ENCODE measurements around the gene PGM1.

Gene PGM1

GRCh38 chr1:63686696-63687095 is 93.5 kb downstream of the PGM1 start:
- H3K9me3 ChIP-seq (ENCODE audit: control insufficient read depth in 2 of 2, low read length in 2 of 2) = no peaks in the 10 kb centered on the region
- H3K27ac ChIP-seq (ENCODE audit: low read depth in 2 of 2, low read length in 2 of 2) = no peak overlapping the region
- H3K4me3 ChIP-seq (ENCODE audit: low read length in 2 of 2) = no peak overlapping the region
- no peaks in the 10 kb centered on the region for H3K4me1 ChIP-seq (ENCODE audit: control insufficient read depth in 2 of 2, insufficient read depth in 2 of 2, low read length in 2 of 2)
- no peaks in the 10 kb centered on the region for H3K36me3 ChIP-seq (ENCODE audit: control insufficient read depth in 2 of 2, insufficient read depth in 2 of 2, low read length in 2 of 2)
- no peaks in the 10 kb centered on the region for H3K27me3 ChIP-seq (ENCODE audit: control insufficient read depth in 2 of 2, insufficient read depth in 2 of 2, low read length in 2 of 2)
- H3K9ac ChIP-seq (ENCODE audit: low read depth in 1 of 2, low read length in 2 of 2) = no peak overlapping the region

DNA sequence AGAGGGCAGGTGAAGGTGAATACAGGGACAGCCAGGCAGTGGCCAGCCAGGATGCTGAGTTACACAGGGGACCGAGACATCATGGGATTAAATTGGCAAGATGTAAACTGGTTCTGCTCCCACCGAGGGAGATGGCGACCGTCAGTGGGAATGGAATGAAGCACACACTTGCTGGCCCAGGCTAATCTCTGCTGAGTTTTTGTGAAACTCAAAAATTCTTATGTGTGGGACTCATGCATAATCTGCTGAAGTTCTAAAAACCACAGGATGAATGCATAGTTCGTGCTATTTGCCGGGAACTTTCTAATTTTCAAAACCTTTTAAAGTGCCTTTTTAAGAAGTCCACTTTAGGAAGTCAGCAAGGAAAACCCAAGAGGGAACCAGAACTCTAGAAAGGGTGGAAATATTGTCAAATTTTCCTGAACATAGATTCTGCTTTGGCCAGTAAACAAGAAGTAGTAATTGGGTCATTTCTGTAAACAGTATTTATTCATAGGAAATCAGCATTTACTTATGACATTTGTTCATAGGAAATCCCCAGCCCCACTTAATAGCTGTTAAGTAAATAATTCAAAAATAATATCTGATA is 95.2 kb downstream of the PGM1 start:
- H3K4me3 ChIP-seq (ENCODE audit: low read length in 2 of 2) = no peak overlapping the region
- H3K27ac ChIP-seq (ENCODE audit: low read depth in 2 of 2, low read length in 2 of 2) = no peak overlapping the region
- H3K36me3 ChIP-seq (ENCODE audit: control insufficient read depth in 2 of 2, insufficient read depth in 2 of 2, low read length in 2 of 2) = no peaks in the 10 kb centered on the region
- H3K9ac ChIP-seq (ENCODE audit: low read depth in 1 of 2, low read length in 2 of 2) = no peak overlapping the region
- no peaks in the 10 kb centered on the region for H3K27me3 ChIP-seq (ENCODE audit: control insufficient read depth in 2 of 2, insufficient read depth in 2 of 2, low read length in 2 of 2)
- H3K9me3 ChIP-seq (ENCODE audit: control insufficient read depth in 2 of 2, low read length in 2 of 2) = no peaks in the 10 kb centered on the region
- no peaks in the 10 kb centered on the region for H3K4me1 ChIP-seq (ENCODE audit: control insufficient read depth in 2 of 2, insufficient read depth in 2 of 2, low read length in 2 of 2)

DNA sequence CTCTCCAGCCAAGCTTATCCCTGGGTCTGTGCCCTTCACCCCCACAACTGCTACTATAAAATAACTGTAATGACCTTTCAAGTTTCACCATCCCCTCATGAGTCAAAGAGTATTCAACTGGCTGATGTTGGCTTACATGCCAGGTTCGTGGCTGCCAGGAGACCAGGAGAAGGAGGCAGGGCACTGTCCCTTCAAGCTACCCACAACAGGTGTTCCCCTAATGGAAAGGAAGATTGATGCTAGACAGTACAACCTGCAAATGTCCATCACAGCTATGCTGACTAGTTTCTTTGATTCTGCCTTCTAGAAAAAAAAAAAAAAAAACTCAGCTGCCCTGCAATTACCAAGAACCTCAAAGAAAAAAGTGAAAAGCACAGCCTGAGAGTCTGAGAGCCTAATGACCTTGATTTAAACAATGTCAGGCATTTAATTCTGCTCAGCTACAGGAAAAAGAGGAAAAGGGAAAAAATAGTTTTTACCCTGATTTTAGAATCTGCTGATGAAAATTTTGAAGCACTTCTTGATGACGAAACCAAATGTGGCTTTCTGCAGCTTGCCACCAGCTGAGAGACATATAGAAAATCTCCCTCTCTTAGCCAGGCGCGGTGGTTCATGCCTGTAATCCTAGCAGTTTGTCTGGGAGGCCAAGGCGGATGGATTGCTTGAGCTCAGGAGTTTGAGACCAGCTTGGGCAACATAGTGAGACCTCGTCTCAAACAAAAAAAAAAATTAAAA is 97.9 kb downstream of the PGM1 start:
- H3K9me3 ChIP-seq (ENCODE audit: control insufficient read depth in 2 of 2, low read length in 2 of 2) = no peaks in the 10 kb centered on the region
- no peaks in the 10 kb centered on the region for H3K4me1 ChIP-seq (ENCODE audit: control insufficient read depth in 2 of 2, insufficient read depth in 2 of 2, low read length in 2 of 2)
- no peaks in the 10 kb centered on the region for H3K27me3 ChIP-seq (ENCODE audit: control insufficient read depth in 2 of 2, insufficient read depth in 2 of 2, low read length in 2 of 2)
- H3K27ac ChIP-seq (ENCODE audit: low read depth in 2 of 2, low read length in 2 of 2) = no peak overlapping the region
- H3K9ac ChIP-seq (ENCODE audit: low read depth in 1 of 2, low read length in 2 of 2) = no peak overlapping the region
- no peak overlapping the region for H3K4me3 ChIP-seq (ENCODE audit: low read length in 2 of 2)
- H3K36me3 ChIP-seq (ENCODE audit: control insufficient read depth in 2 of 2, insufficient read depth in 2 of 2, low read length in 2 of 2) = no peaks in the 10 kb centered on the region

- Histone ChIP-seq H3K4me3 (ENCODE audit: low read length in 2 of 2) (no peak overlapping the region), H3K4me1 (ENCODE audit: control insufficient read depth in 2 of 2, insufficient read depth in 2 of 2, low read length in 2 of 2) (no peaks in the 10 kb centered on the region), H3K27ac (ENCODE audit: low read depth in 2 of 2, low read length in 2 of 2) (peak overlapping the region in 1 of 2 donors; percentile 45), H3K36me3 (ENCODE audit: control insufficient read depth in 2 of 2, insufficient read depth in 2 of 2, low read length in 2 of 2) (no peaks in the 10 kb centered on the region), H3K9ac (ENCODE audit: low read depth in 1 of 2, low read length in 2 of 2) (no peak overlapping the region), H3K27me3 (ENCODE audit: control insufficient read depth in 2 of 2, insufficient read depth in 2 of 2, low read length in 2 of 2) (no peaks in the 10 kb centered on the region), H3K9me3 (ENCODE audit: control insufficient read depth in 2 of 2, low read length in 2 of 2) (no peaks in the 10 kb centered on the region)
Measured at GRCh38 chr1:63691701-63692425, 98.7 kb downstream of the PGM1 start.

GRCh38 chr1:63693944-63694571 is 100.8 kb downstream of the PGM1 start:
- Histone ChIP-seq H3K9ac (ENCODE audit: low read depth in 1 of 2, low read length in 2 of 2) (no peak overlapping the region), H3K9me3 (ENCODE audit: control insufficient read depth in 2 of 2, low read length in 2 of 2) (no peaks in the 10 kb centered on the region), H3K4me3 (ENCODE audit: low read length in 2 of 2) (no peak overlapping the region), H3K27ac (ENCODE audit: low read depth in 2 of 2, low read length in 2 of 2) (no peak overlapping the region), H3K4me1 (ENCODE audit: control insufficient read depth in 2 of 2, insufficient read depth in 2 of 2, low read length in 2 of 2) (no peaks in the 10 kb centered on the region), H3K27me3 (ENCODE audit: control insufficient read depth in 2 of 2, insufficient read depth in 2 of 2, low read length in 2 of 2) (no peaks in the 10 kb centered on the region), H3K36me3 (ENCODE audit: control insufficient read depth in 2 of 2, insufficient read depth in 2 of 2, low read length in 2 of 2) (no peaks in the 10 kb centered on the region)

DNA sequence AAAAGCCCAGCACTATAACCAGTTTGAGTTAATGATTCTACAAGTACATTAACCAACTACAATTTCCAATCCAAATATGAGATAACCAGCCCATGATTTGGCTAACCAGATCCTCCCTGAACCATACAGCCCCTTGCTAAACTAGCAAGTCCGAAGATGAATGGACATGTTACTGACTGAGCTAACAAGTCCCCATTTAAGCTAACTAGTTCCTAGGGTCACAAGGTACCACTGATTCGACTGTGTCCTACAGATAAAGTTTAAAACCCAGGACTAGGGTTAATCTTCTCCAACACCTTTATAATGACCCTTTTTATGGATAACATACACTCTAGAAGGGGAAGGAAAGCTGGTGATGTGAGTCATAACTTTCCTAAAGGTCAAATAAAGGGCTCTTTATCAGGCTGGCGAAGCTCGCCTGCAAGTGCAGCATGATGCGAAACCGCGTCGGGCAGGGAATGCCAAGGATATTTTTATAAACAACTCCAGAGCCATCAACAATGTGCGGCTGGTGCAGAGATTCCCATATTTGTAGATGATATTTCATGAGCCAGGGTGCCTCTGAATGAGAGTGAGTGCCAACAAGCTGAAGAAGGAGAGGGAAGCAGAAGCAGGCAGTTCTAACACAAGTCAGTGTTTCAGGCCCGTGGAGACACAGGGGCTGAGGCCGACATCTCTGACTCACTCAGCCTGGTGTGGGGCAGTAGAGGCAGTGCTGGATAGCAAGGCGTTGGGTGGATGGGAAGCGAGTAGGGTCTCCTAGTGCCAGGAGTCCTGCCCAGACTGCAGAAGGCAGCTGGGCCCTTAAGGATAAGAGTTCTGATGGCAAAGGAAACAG is 105.0 kb downstream of the PGM1 start:
- Histone ChIP-seq H3K27ac (ENCODE audit: low read depth in 2 of 2, low read length in 2 of 2) (peak overlapping the region; percentile 5 to 20), H3K27me3 (ENCODE audit: control insufficient read depth in 2 of 2, insufficient read depth in 2 of 2, low read length in 2 of 2) (no peaks in the 10 kb centered on the region), H3K36me3 (ENCODE audit: control insufficient read depth in 2 of 2, insufficient read depth in 2 of 2, low read length in 2 of 2) (no peaks in the 10 kb centered on the region), H3K4me3 (ENCODE audit: low read length in 2 of 2) (no peak overlapping the region), H3K9me3 (ENCODE audit: control insufficient read depth in 2 of 2, low read length in 2 of 2) (no peaks in the 10 kb centered on the region), H3K4me1 (ENCODE audit: control insufficient read depth in 2 of 2, insufficient read depth in 2 of 2, low read length in 2 of 2) (peaks cover 8 to 9% of the 10 kb centered on the region in 2 donors), H3K9ac (ENCODE audit: low read depth in 1 of 2, low read length in 2 of 2) (no peak overlapping the region)

DNA sequence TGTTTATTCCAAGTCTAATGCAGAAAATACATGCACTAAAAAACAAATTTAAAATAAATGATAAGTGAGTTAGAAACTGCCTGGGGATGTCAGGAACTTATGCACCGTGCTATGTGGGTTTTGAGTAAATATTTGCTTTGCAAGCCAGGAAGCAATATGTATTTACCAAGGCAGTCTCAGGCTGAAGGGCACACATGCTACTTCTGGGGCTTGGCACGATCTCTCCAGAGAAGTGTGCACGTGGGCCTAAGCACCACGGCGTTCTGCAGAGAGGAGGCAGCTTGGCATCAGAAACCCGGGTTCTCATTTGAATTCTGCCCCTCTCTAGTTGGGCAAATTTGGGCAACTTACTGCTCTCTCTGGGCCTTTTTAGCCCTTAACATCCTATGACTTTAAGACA is 108.0 kb downstream of the PGM1 start:
- H3K4me1 ChIP-seq (ENCODE audit: control insufficient read depth in 2 of 2, insufficient read depth in 2 of 2, low read length in 2 of 2) = peaks cover 12 to 16% of the 10 kb centered on the region in 2 donors
- H3K9ac ChIP-seq (ENCODE audit: low read depth in 1 of 2, low read length in 2 of 2) = no peak overlapping the region
- no peak overlapping the region for H3K4me3 ChIP-seq (ENCODE audit: low read length in 2 of 2)
- no peak overlapping the region for H3K27ac ChIP-seq (ENCODE audit: low read depth in 2 of 2, low read length in 2 of 2)
- no peaks in the 10 kb centered on the region for H3K27me3 ChIP-seq (ENCODE audit: control insufficient read depth in 2 of 2, insufficient read depth in 2 of 2, low read length in 2 of 2)
- H3K9me3 ChIP-seq (ENCODE audit: control insufficient read depth in 2 of 2, low read length in 2 of 2) = no peaks in the 10 kb centered on the region
- no peaks in the 10 kb centered on the region for H3K36me3 ChIP-seq (ENCODE audit: control insufficient read depth in 2 of 2, insufficient read depth in 2 of 2, low read length in 2 of 2)

- H3K9ac ChIP-seq (ENCODE audit: low read depth in 1 of 2, low read length in 2 of 2) = no peak overlapping the region
- no peak overlapping the region for H3K27ac ChIP-seq (ENCODE audit: low read depth in 2 of 2, low read length in 2 of 2)
- peaks cover 12 to 16% of the 10 kb centered on the region in 2 donors for H3K4me1 ChIP-seq (ENCODE audit: control insufficient read depth in 2 of 2, insufficient read depth in 2 of 2, low read length in 2 of 2)
- H3K4me3 ChIP-seq (ENCODE audit: low read length in 2 of 2) = no peak overlapping the region
- no peaks in the 10 kb centered on the region for H3K36me3 ChIP-seq (ENCODE audit: control insufficient read depth in 2 of 2, insufficient read depth in 2 of 2, low read length in 2 of 2)
- no peaks in the 10 kb centered on the region for H3K9me3 ChIP-seq (ENCODE audit: control insufficient read depth in 2 of 2, low read length in 2 of 2)
- no peaks in the 10 kb centered on the region for H3K27me3 ChIP-seq (ENCODE audit: control insufficient read depth in 2 of 2, insufficient read depth in 2 of 2, low read length in 2 of 2)
Measured at GRCh38 chr1:63703701-63704107, 110.5 kb downstream of the PGM1 start.

- peaks cover 12 to 16% of the 10 kb centered on the region in 2 donors for H3K4me1 ChIP-seq (ENCODE audit: control insufficient read depth in 2 of 2, insufficient read depth in 2 of 2, low read length in 2 of 2)
- H3K9ac ChIP-seq (ENCODE audit: low read depth in 1 of 2, low read length in 2 of 2) = no peak overlapping the region
- no peak overlapping the region for H3K4me3 ChIP-seq (ENCODE audit: low read length in 2 of 2)
- no peaks in the 10 kb centered on the region for H3K9me3 ChIP-seq (ENCODE audit: control insufficient read depth in 2 of 2, low read length in 2 of 2)
- H3K27me3 ChIP-seq (ENCODE audit: control insufficient read depth in 2 of 2, insufficient read depth in 2 of 2, low read length in 2 of 2) = no peaks in the 10 kb centered on the region
- H3K27ac ChIP-seq (ENCODE audit: low read depth in 2 of 2, low read length in 2 of 2) = no peak overlapping the region
- no peaks in the 10 kb centered on the region for H3K36me3 ChIP-seq (ENCODE audit: control insufficient read depth in 2 of 2, insufficient read depth in 2 of 2, low read length in 2 of 2)
Measured at GRCh38 chr1:63704443-63704842, 111.2 kb downstream of the PGM1 start.

Measured in mucosa of rectum (tissue), 2 donors.